ENCODE results near the gene ALK.

ALK gene

GRCh38 chr2:29749041-29749440 lies 172.3 kb downstream of the ALK start:
- no peak for TF ChIP-seq ZFX (IDR thresholded peaks at IDR 0.05)
- TF ChIP-seq, protein P1, sequence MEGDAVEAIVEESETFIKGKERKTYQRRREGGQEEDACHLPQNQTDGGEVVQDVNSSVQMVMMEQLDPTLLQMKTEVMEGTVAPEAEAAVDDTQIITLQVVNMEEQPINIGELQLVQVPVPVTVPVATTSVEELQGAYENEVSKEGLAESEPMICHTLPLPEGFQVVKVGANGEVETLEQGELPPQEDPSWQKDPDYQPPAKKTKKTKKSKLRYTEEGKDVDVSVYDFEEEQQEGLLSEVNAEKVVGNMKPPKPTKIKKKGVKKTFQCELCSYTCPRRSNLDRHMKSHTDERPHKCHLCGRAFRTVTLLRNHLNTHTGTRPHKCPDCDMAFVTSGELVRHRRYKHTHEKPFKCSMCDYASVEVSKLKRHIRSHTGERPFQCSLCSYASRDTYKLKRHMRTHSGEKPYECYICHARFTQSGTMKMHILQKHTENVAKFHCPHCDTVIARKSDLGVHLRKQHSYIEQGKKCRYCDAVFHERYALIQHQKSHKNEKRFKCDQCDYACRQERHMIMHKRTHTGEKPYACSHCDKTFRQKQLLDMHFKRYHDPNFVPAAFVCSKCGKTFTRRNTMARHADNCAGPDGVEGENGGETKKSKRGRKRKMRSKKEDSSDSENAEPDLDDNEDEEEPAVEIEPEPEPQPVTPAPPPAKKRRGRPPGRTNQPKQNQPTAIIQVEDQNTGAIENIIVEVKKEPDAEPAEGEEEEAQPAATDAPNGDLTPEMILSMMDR (conservative IDR thresholded peaks at IDR 0.05), result no peak
- H3K27ac ChIP-seq, result no peak overlapping the region

GRCh38 chr2:29747786-29748470 lies 173.5 kb downstream of the ALK start:
- H3K27ac ChIP-seq, result no peak overlapping the region
- TF ChIP-seq, protein P1 (conservative IDR thresholded peaks at IDR 0.05), result no peak
- no peak for TF ChIP-seq ZFX (IDR thresholded peaks at IDR 0.05)

- TF ChIP-seq, protein P1 (conservative IDR thresholded peaks at IDR 0.05), result no peak
- TF ChIP-seq ZFX (IDR thresholded peaks at IDR 0.05), result no peak
- H3K27ac ChIP-seq, result no peak overlapping the region
Observed at GRCh38 chr2:29744976-29745375, 176.4 kb downstream of the ALK start.

DNA sequence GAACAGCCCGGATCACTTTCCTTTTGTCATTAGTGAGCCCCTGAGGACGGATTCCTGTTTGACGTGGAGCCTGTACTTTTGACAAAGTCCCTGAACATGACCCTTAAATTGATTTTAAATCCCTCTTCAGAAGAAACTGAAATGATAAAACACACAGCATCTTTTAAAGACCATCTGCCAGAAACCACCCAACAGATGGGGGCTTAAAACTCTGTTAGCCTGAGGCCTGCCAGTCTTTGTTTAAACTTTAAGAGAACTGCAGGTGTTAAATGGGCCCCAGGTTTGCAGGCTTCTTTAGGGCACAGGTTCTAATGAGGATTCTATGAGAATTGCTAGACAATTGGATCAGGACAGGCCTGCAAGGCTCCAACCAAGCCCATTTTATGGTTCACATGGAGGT lies 177.9 kb downstream of the ALK start:
- TF ChIP-seq ZFX (IDR thresholded peaks at IDR 0.05), result no peak
- TF ChIP-seq, protein P1 (conservative IDR thresholded peaks at IDR 0.05), result no peak
- H3K27ac ChIP-seq, result no peak overlapping the region

- TF ChIP-seq ZFX (IDR thresholded peaks at IDR 0.05), result no peak
- TF ChIP-seq, protein P1 (conservative IDR thresholded peaks at IDR 0.05), result no peak
- H3K27ac ChIP-seq, result no peak overlapping the region
Observed at GRCh38 chr2:29742656-29743055, 178.7 kb downstream of the ALK start.

GRCh38 chr2:29741132-29741531 lies 180.3 kb downstream of the ALK start:
- no peak for TF ChIP-seq ZFX (IDR thresholded peaks at IDR 0.05)
- TF ChIP-seq, protein P1 (conservative IDR thresholded peaks at IDR 0.05), result no peak
- H3K27ac ChIP-seq, result no peak overlapping the region

GRCh38 chr2:29733965-29734364 lies 187.4 kb downstream of the ALK start:
- no peak for TF ChIP-seq ZFX (IDR thresholded peaks at IDR 0.05)
- TF ChIP-seq, protein P1 (conservative IDR thresholded peaks at IDR 0.05), result no peak

More at GRCh38 chr2:29733965-29734364, 187.4 kb downstream of the ALK start:
- no peak overlapping the region for H3K27ac ChIP-seq
